ENCODE data around the gene BASP1.
A peak's percentile ranks its signal among the peaks of the same experiment; 100 is the strongest.
"Not testable (repeated sequence)": the region's sequence is repeated elsewhere in the genome, so short reads cannot be mapped to it uniquely, and the experiment has no call there.

The BASP1 gene

DNA sequence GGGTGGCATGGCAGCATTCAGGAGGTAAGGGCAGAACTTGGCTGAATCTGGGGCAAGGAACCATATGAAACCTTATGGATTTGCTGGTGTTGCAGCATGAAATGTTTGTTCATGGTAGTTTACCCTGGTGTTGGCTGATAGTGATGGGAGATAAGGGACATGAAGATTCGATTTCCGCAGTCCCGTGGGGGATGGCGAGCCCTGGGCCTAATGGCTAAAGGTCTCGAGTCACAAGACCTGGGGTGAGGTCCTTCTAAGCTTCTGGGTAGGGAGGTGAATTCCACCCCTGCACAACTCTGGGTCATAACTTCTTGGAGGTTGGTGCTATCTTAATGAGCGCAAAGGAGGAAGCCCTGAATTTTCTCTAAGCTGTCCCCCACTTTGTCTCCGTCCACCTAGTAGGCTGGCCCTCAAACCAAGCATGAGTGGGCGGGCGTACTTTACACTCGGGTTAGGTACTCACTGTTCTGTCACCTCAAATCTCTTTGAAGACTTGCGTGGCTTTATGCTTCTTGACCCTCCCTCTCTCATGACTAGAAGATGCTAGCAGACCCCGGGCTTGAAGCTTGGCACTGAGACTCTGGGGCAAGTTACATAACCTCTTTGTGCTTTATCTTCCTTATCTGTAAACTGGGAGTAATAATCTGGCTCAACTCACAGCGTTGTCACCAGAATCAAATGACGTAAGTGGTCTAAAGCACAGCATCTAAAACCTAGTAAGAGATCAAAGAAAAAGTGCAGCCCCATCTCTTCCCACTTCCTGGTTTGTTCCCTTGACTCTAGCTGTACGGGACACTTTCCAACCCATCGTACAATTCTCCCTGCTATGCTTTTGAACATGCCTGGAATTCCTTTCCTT lies 72.5 kb downstream of the BASP1 start:
- FAIRE-seq (no peak), DNase-seq (ENCODE audit: insufficient read length, low spot score) (no peak)
- no peak for TF ChIP-seq POLR2A (IDR thresholded peaks at IDR 0.05; ENCODE audit: low read depth, low read length)

DNA sequence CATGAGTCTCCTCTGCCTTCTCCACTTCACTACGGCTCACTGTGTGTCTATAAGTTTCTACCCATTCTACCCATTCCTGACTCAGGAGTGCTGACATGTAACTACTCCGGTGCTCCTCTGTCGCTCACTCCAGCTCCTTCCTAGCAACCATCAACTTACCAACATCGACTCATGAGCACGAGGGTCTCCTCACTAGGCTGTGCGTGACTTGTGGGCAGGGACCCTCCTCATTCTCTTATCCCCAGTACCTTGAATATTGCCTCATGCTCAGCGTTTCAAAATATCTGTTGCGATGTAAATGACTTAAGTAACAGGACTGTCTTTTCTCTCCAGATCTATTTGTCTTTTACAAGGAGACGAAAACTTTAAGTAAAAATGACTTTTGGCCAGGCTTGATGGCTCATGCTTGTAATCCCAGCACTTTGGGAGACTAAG lies 73.1 kb downstream of the BASP1 start:
- DNase-seq (ENCODE audit: insufficient read length, low spot score) (no peak), FAIRE-seq (no peak)
- TF ChIP-seq POLR2A (IDR thresholded peaks at IDR 0.05; ENCODE audit: low read depth, low read length), result no peak

DNA sequence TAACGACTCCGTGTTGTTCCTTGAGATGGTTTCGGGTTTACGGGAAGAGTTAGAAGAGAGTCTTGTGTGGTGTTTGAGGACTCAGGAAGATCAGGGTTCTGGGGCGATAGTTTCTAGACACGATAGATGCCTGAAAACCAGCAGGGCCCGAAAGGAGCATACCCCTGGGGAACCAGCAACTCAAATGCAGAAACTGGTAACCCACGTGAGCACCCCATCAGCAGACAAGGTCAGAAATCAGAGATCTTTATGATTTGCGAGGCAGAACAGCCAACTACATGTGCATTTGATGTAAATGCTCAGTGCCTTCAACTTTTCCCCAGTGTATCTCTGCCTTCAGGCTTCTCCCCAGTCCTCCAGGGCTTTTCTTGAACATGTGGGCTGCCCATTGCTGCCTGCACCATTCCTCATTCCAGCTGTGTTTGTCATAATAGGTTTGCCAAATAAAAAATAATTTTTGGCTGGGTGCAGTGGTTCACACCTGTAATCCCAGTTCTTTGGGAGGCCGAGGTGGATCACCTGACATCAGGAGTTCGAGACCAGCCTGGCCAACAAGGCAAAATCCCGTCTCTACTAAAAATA lies 75.1 kb downstream of the BASP1 start:
- FAIRE-seq, result no peak
- TF ChIP-seq POLR2A (IDR thresholded peaks at IDR 0.05; ENCODE audit: low read depth, low read length), result no peak
- no peak for DNase-seq (ENCODE audit: insufficient read length, low spot score)

DNA sequence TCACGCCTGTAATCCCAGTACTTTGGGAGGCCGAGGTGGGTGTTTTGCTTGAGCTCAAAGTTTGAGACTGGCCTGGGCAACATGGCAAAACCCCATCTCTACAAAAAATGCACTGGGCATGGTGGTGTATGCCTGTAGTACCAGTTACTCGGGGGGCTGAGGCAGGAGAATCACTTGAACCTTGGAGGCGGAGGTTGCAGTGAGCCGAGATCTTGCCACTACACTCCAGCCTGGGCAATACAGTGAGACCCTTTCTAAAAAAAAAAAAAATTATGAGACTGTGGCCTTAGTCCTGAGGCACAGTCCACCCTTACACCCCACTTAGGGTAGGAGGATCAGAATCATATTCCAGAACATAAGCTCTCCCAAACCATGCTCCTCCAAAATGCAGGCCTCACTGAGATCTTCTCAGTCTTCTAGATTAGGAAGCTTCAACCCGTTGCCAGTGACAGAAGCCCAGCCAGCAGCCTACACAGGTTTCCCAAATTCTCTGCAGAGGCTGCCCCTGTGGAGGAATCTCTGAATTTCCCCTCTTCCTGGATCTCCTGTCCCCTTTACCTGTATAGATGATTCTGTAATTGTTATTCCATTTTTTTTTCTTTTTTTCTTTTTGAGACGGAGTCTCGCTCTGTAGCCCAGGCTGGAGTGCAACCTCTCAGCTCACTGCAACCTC lies 77.3 kb downstream of the BASP1 start:
- no peak for DNase-seq (ENCODE audit: insufficient read length, low spot score)
- no peak for TF ChIP-seq POLR2A (IDR thresholded peaks at IDR 0.05; ENCODE audit: low read depth, low read length)
- FAIRE-seq, result no peak

DNA sequence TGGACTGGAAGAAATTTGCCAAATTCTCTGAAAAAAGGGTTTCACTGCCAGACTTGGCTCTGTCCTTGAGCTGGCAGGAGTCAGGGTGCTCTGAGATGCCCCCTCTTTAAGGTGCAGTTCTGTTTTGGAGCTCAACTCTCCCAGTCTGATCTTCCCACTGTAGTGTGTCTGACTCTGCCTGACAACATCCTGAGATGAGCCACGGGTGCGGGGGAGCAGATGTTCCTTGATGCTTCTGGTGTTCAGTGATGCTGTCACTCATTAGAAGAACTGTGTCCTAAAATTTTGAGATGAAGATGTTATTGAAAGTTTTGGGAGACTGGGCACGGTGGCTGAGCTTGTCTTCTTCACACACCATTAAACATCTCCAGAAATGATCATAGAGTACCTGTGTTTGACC lies 78.2 kb downstream of the BASP1 start:
- no peak for TF ChIP-seq POLR2A (IDR thresholded peaks at IDR 0.05; ENCODE audit: low read depth, low read length)
- DNase-seq (ENCODE audit: insufficient read length, low spot score) (no peak), FAIRE-seq (no peak)

DNA sequence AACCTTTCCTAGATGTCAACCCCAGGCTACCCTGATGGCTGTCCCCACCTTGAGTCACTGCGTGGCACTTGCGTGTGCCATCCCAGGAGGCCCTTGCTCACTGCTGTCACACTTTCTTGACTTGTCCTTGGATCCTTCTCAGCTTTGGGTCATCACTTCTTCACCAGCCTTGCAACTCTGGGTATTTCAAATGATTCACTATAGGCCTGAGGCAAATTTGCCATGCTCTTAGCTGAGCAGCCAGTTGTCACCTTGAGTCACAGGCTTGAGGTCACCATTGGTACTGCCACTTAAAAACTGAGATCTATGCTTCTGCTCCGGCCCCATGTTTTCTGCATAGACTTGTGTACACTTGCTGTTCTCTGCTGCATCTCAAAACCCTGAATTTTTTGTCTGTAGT lies 84.7 kb downstream of the BASP1 start:
- TF ChIP-seq POLR2A (IDR thresholded peaks at IDR 0.05; ENCODE audit: low read depth, low read length), result no peak
- DNase-seq (ENCODE audit: insufficient read length, low spot score) (no peak), FAIRE-seq (no peak)

DNA sequence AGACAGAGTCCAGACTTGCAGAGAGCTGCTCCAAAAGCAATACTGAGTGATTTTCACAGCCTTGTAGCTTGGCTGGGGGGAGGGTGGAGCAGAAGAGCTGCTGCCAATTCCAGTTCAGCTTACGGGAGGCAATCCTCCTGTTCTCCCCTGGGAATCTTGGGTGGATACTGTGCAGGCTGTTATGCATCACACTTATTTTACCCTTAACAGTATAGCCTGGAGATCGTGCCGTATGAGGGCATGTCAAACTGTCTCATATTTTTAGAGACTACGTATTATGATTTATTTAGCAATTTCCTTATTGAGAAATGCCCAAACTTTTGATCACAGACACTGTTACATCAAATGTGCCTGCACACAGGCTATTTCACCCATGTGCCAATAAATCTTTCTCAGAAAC lies 85.2 kb downstream of the BASP1 start:
- no peak for TF ChIP-seq POLR2A (IDR thresholded peaks at IDR 0.05; ENCODE audit: low read depth, low read length)
- no peak for DNase-seq (ENCODE audit: insufficient read length, low spot score)
- no peak for FAIRE-seq

DNA sequence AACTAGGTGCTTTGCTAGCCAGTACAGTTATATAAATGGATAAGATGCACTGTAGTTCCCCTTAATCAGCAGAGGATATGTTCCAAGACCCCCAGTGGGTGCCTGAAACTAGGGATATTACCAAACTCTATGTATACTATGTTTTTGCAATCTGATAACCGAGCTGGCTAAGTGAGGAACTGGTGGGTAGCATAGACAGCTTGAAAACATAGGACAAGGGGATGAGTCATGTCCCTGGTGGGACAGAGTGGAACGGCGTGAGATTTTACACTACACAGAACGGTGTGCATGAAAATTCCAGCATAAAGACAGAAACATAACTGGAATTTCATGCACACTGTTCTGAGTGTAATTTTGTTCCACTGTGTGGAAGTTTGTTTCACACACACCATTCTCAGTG lies 86.9 kb downstream of the BASP1 start:
- FAIRE-seq (no peak), DNase-seq (ENCODE audit: insufficient read length, low spot score) (no peak)
- no peak for TF ChIP-seq POLR2A (IDR thresholded peaks at IDR 0.05; ENCODE audit: low read depth, low read length)

DNA sequence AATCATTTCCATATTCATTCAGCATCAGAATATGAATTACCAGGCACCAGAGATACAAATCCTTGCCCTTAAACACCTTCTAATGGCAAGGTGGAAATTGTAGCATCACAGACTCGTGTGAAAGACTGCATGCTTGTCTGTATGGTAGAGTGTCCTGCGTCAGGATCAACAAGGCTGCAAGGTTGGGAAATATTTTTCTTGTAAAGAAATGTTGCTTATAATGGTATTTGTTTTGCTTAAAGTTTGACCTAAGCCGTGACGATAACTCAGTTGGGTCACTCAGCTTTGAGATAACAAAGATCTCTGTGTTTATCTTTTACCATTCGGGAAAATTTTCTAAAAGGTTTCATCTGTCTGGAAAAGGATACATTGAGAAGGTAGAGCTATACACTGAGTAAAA lies 87.6 kb downstream of the BASP1 start:
- DNase-seq (ENCODE audit: insufficient read length, low spot score) (no peak), FAIRE-seq (no peak)
- TF ChIP-seq POLR2A (IDR thresholded peaks at IDR 0.05; ENCODE audit: low read depth, low read length), result no peak

DNA sequence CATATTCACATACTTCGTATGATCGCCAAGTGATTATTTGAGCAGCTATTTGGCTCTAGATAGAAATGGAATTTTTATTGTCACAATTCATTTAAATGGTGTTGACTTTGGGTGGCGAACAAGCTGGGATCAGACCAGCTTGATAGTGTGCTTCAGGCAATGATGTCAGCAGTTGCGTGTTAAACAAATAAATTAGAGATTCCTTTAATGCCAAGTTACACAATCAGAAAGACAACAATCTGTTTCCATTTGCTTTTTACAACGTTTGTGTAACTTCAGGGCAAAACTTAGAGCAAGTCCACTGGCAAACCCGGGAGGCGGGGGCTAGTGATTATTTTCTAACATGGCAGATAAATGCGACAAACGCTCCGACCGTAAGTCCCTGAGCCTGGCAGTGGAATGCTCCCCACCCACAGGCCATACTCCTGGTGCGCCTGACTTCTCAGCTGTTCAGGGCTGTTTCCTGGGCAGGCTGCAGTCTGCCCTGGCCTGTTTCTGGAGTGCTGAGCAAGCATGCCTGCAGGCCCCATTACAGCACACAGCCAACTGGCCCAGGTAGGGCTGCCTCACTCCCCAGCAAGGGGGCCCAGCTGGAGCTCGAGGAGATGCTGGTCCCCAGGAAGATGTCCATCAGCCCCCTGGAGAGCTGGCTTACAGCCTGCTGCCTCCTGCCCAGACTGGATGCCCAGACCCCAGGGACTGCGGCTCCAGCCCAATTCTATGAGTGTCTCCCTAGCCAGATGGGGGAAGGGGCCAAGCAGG lies 88.7 kb downstream of the BASP1 start:
- peak; percentile 31 for DNase-seq (ENCODE audit: insufficient read length, low spot score)

DNA sequence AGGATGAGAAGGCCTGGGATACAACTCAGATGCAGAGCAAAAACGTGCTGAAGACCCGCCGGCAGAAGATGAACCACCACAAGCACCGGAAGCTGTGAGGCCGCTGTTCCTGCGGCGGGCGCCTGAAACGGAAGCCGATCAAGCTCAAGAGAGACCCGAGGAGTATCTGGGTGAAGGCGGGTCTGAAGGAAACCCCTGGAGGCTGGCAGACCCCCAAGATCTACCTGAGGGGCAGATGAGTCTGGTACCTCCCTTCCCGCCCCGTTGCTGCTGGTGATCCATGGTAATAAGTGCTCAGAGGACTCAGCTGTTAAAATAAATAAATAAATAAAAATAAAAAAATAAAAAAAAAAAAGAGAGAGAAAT lies 89.3 kb downstream of the BASP1 start:
- no peak for TF ChIP-seq POLR2A (IDR thresholded peaks at IDR 0.05; ENCODE audit: low read depth, low read length)
- FAIRE-seq (no peak), DNase-seq (ENCODE audit: insufficient read length, low spot score) (no peak)

More for the DNA sequence above, 88.7 kb downstream of the BASP1 start:
- TF ChIP-seq POLR2A (IDR thresholded peaks at IDR 0.05; ENCODE audit: low read depth, low read length), result no peak
- FAIRE-seq, result peak; percentile 68

DNA sequence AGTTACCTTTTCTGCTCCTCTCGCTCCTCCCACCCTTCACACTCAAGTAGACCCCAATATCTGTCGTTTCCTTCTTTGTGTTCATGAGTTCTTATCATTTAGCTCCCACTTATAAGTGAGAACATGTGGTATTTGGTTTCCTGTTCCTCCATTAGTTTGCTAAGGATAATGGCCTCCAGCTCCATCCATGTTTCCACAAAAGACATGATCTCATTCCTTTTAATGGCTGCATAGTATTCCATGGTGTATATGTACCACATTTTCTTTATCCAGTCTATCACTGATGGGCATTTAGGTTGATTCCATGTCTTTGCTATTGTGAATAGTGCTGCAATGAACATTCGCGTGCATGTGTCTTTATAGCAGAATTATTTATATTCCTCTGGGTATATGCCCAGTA lies 90.0 kb downstream of the BASP1 start:
- not testable (repeated sequence) for FAIRE-seq; DNase-seq (ENCODE audit: insufficient read length, low spot score)

DNA sequence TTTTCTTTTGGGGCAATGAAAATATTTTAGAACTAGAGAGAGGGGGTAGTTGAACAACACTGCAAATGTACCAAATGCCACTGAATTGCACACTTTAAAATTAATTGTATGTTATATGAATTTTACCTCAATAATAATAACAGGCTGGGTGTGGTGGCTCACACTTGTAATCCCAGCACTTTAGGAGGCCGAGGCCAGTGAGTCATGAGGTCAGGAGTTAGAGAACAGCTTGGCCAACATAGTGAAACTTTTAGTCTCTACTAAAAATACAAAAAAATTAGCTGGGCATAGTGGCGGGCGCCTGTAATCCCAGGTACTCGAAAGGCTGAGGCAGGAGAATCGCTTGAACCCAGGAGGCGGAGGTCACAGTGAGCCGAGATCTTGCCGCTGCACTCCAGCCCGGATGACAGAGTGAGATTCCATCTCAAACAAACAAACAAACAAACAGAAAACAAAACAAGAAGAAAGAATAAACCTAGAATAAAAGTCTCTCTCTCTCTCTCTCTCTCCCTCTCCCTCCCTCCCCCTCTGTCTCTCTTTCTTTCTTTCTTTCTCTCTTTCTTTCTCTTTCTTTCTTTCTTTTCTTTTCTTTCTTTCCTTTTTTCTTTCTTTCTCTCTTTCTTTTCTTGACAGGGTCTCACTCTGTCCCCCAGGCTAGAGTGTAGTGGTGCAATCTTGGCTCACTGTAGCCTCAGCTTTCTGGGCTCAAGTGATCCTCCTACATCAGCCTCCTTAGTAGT lies 91.1 kb downstream of the BASP1 start:
- DNase-seq (ENCODE audit: insufficient read length, low spot score), result no peak
- FAIRE-seq, result no peak
- no peak for TF ChIP-seq POLR2A (IDR thresholded peaks at IDR 0.05; ENCODE audit: low read depth, low read length)
